Ureter (tissue), 1 donor: ENCODE measurements around the gene SLC7A6. TPM values are rescaled to one million over a fixed set of nuclear protein-coding genes. Genes with fewer than 3 reads are reported as not detected.
"Not testable (repeated sequence)": the region's sequence is repeated elsewhere in the genome, so short reads cannot be mapped to it uniquely, and the experiment has no call there.

Source experiments
- DNase-seq: peaks from one replicate; pipeline ENCODE4 v3.0.0-alpha.2; 2020; ENCODE audit warnings: low spot score
- total RNA-seq: library from RNA; stranded (reverse); gene quantifications from one replicate; pipeline ENCODE4 v1.2.4, GENCODE V29; 2023
- donor health status: DM: yes; HTN: yes; CAD: no.

The SLC7A6 gene
- total RNA-seq, 1 donor from 2014 or later, result 29.4 TPM

- DNase-seq, result no peak
Observed at GRCh38 chr16:68283801-68284598, 19.7 kb downstream of the SLC7A6 start.

- DNase-seq, result no peak
Observed at GRCh38 chr16:68284847-68285246, 20.5 kb downstream of the SLC7A6 start.

GRCh38 chr16:68285683-68286082 is 21.4 kb downstream of the SLC7A6 start:
- no peak for DNase-seq

- no peak for DNase-seq
Observed at GRCh38 chr16:68286153-68287074, 22.1 kb downstream of the SLC7A6 start.

GRCh38 chr16:68287276-68288251 is 23.2 kb downstream of the SLC7A6 start:
- no peak for DNase-seq

GRCh38 chr16:68288252-68288650 is 23.9 kb downstream of the SLC7A6 start:
- DNase-seq, result no peak

GRCh38 chr16:68288796-68289195 is 24.5 kb downstream of the SLC7A6 start:
- DNase-seq, result not testable (repeated sequence)

- no peak for DNase-seq
Observed at GRCh38 chr16:68289202-68289601, 24.9 kb downstream of the SLC7A6 start.

- no peak for DNase-seq
Observed at GRCh38 chr16:68289621-68290329, 25.4 kb downstream of the SLC7A6 start.

GRCh38 chr16:68290450-68290849 is 26.1 kb downstream of the SLC7A6 start:
- no peak for DNase-seq

GRCh38 chr16:68291227-68291626 is 26.9 kb downstream of the SLC7A6 start:
- DNase-seq, result no peak

GRCh38 chr16:68292425-68292824 is 28.1 kb downstream of the SLC7A6 start:
- no peak for DNase-seq

- DNase-seq, result no peak
Observed at GRCh38 chr16:68296291-68296690, 32.0 kb downstream of the SLC7A6 start.

- DNase-seq, result no peak
Observed at GRCh38 chr16:68296693-68297092, 32.4 kb downstream of the SLC7A6 start.

GRCh38 chr16:68297908-68298307 is 33.6 kb downstream of the SLC7A6 start:
- no peak for DNase-seq

GRCh38 chr16:68298312-68298711 is 34.0 kb downstream of the SLC7A6 start:
- DNase-seq, result no peak

GRCh38 chr16:68298907-68299561 is 34.7 kb downstream of the SLC7A6 start:
- DNase-seq, result peak; percentile 53

GRCh38 chr16:68299571-68300453 is 35.5 kb downstream of the SLC7A6 start:
- DNase-seq, result no peak

- no peak for DNase-seq
Observed at GRCh38 chr16:68300734-68301459, 36.6 kb downstream of the SLC7A6 start.
